Parathyroid adenoma (tissue), 2 donors: ENCODE data around the gene GNAI2.

Experiments used
- H2AFZ ChIP-seq: fragments of 300-600 bp; sonication (generic); one replicate; pipeline ENCODE4 v1.7.0; 2017; ENCODE audit warnings: antibody characterized with exemption, mild to moderate bottlenecking
- H3K27ac ChIP-seq: fragments of 300-600 bp; sonication (generic); one replicate; pipeline ENCODE4 v1.7.0; 2017
- H3K27me3 ChIP-seq: fragments of 300-600 bp; sonication (generic); one replicate; pipeline ENCODE4 v1.7.0; 2017; ENCODE audit warnings: low read length; ENCODE audit not compliant: control insufficient read depth, insufficient read depth
- H3K36me3 ChIP-seq: fragments of 300-600 bp; sonication (generic); one replicate; pipeline ENCODE4 v1.7.0; 2017; ENCODE audit warnings: low read length; ENCODE audit not compliant: control insufficient read depth, insufficient read depth
- H3K4me1 ChIP-seq: fragments of 300-600 bp; sonication (generic); one replicate; pipeline ENCODE4 v1.7.0; 2017; ENCODE audit warnings: control low read depth
- H3K4me2 ChIP-seq: fragments of 300-600 bp; sonication (generic); one replicate; pipeline ENCODE4 v1.7.0; 2017; ENCODE audit warnings: low read length
- H3K4me3 ChIP-seq: fragments of 300-600 bp; sonication (generic); one replicate; pipeline ENCODE4 v1.7.0; 2017; ENCODE audit warnings: low read depth, low read length
- H3K79me2 ChIP-seq: fragments of 300-600 bp; sonication (generic); one replicate; pipeline ENCODE4 v1.7.0; 2017; ENCODE audit warnings: control low read depth
- H3K9ac ChIP-seq: fragments of 300-600 bp; sonication (generic); one replicate; pipeline ENCODE4 v1.7.0; 2017; ENCODE audit warnings: mild to moderate bottlenecking
- H3K9me3 ChIP-seq: fragments of 300-600 bp; sonication (generic); one replicate; pipeline ENCODE4 v1.7.0; 2017; ENCODE audit warnings: low read length; ENCODE audit not compliant: control insufficient read depth
- TF ChIP-seq, protein P1 (sequence below): fragments of 300-600 bp; sonication (generic); IDR thresholded peaks from one replicate; pipeline ENCODE4 v1.7.0; 2017; ENCODE audit warnings: antibody characterized with exemption, mild to moderate bottlenecking
- donor health status: primary hyperparathyroidism.

Gene GNAI2

GRCh38 chr3:50295553-50296431, 59.8 kb downstream of the GNAI2 start:
- no peak overlapping the region for H3K4me3 ChIP-seq
- H3K4me2 ChIP-seq: no peak overlapping the region
- no peaks in the 10 kb centered on the region for H3K9me3 ChIP-seq
- TF ChIP-seq, protein P1, sequence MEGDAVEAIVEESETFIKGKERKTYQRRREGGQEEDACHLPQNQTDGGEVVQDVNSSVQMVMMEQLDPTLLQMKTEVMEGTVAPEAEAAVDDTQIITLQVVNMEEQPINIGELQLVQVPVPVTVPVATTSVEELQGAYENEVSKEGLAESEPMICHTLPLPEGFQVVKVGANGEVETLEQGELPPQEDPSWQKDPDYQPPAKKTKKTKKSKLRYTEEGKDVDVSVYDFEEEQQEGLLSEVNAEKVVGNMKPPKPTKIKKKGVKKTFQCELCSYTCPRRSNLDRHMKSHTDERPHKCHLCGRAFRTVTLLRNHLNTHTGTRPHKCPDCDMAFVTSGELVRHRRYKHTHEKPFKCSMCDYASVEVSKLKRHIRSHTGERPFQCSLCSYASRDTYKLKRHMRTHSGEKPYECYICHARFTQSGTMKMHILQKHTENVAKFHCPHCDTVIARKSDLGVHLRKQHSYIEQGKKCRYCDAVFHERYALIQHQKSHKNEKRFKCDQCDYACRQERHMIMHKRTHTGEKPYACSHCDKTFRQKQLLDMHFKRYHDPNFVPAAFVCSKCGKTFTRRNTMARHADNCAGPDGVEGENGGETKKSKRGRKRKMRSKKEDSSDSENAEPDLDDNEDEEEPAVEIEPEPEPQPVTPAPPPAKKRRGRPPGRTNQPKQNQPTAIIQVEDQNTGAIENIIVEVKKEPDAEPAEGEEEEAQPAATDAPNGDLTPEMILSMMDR: no peak
- no peak overlapping the region for H3K27ac ChIP-seq
- no peaks in the 10 kb centered on the region for H3K27me3 ChIP-seq
- H2AFZ ChIP-seq: no peak overlapping the region
- H3K9ac ChIP-seq: no peak overlapping the region
- no peaks in the 10 kb centered on the region for H3K36me3 ChIP-seq
- H3K4me1 ChIP-seq: peaks cover 25% of the 10 kb centered on the region
- peaks cover 5% of the 10 kb centered on the region for H3K79me2 ChIP-seq

GRCh38 chr3:50296721-50297383, 60.8 kb downstream of the GNAI2 start:
- H3K9me3 ChIP-seq: no peaks in the 10 kb centered on the region
- H3K79me2 ChIP-seq: peaks cover 2% of the 10 kb centered on the region
- H3K36me3 ChIP-seq: no peaks in the 10 kb centered on the region
- H3K27me3 ChIP-seq: no peaks in the 10 kb centered on the region
- H3K4me1 ChIP-seq: peaks cover 22% of the 10 kb centered on the region
- no peak overlapping the region for H3K27ac ChIP-seq
- TF ChIP-seq, protein P1: no peak
- H3K9ac ChIP-seq: no peak overlapping the region
- no peak overlapping the region for H3K4me2 ChIP-seq
- no peak overlapping the region for H3K4me3 ChIP-seq
- no peak overlapping the region for H2AFZ ChIP-seq

DNA sequence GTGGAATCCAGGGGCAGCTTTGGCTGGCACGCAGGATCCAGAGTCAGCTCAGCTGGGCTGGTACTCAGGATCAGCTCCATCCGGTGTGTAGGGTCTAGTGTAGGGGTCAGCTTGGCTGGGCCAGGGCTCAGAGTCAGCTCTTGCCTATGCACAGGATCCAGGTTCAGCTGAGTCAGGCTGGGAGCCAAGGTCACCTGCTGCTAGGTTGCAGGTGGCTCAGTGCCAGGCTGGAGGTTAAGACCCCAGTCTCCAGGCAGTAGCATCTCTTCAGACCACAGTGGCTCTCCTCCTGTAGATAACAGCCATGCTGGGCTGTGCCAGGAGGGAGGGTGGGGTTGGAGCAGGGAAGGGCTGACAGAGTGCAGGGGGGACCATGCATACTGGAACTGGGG, 61.4 kb downstream of the GNAI2 start:
- Histone ChIP-seq H3K27ac (no peak overlapping the region), H3K4me3 (no peak overlapping the region), H3K4me2 (no peak overlapping the region), H3K9ac (no peak overlapping the region), H3K4me1 (peaks cover 22% of the 10 kb centered on the region), H3K27me3 (no peaks in the 10 kb centered on the region), H3K9me3 (no peaks in the 10 kb centered on the region), H3K79me2 (peaks cover 2% of the 10 kb centered on the region), H3K36me3 (no peaks in the 10 kb centered on the region), H2AFZ (no peak overlapping the region)
- TF ChIP-seq, protein P1: no peak

DNA sequence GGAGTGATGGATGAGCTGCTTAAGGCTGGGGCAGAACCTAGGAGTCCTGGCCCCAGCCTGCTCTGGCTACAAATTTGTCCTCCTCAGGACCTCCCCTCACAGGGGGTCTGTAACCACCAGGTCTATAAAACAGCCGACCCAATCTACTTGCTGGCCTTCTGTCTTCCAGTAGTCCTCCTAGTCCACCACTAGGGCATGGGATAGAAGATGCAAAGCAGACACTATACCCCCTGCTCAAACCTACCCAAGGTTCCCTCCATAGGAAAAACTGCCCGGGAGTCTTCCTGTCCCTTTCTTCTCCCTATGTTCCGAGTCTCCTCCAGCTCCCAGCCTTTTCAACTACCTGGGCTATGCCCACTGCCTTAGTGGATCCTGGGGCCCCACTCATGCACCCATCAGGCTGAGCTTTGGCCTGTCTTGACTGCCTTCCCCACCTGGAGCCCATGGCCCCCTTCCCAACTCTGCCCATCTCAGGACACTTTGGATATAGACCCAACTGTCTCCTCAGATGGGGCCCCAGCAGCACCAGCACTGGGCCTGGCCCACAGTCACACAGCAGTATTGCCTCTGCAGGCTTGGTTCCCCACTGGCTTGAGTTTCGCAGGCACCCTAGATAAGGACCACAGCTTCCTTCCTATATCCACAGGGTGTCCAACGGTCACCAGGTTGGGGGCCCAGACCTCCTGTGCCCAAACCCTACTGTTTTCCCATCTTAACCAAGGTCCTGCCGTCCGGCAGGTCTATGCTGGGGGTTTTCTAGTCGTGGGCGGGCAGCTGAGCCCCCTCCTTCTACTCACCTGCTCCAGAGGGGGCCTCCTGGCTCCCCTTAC, 62.1 kb downstream of the GNAI2 start:
- peak overlapping the region; percentile 93 for H3K4me2 ChIP-seq
- H3K27me3 ChIP-seq: no peaks in the 10 kb centered on the region
- no peaks in the 10 kb centered on the region for H3K9me3 ChIP-seq
- peaks cover 2% of the 10 kb centered on the region for H3K79me2 ChIP-seq
- peak overlapping the region; percentile 69 for H3K4me3 ChIP-seq
- peak overlapping the region; percentile 67 for H3K27ac ChIP-seq
- no peaks in the 10 kb centered on the region for H3K36me3 ChIP-seq
- no peak overlapping the region for H3K9ac ChIP-seq
- H2AFZ ChIP-seq: peak overlapping the region; percentile 84
- TF ChIP-seq, protein P1: no peak
- H3K4me1 ChIP-seq: peaks cover 17% of the 10 kb centered on the region
